Jurkat, Clone E6-1 (cell line): ENCODE results near the gene RAD50.
A peak's percentile ranks its signal among the peaks of the same experiment; 100 is the strongest.
"Not testable (repeated sequence)": the region's sequence is repeated elsewhere in the genome, so short reads cannot be mapped to it uniquely, and the experiment has no call there.

Experiments
- DNase-seq: peaks from one replicate; pipeline ENCODE4 v3.0.0-alpha.2; 2011; ENCODE audit warnings: low read depth, low spot score
- H3K4me3 ChIP-seq: 2 replicates; pipeline ENCODE4 v1.5.1; 2011; ENCODE audit warnings: mild to moderate bottlenecking, low read length, control low read depth, moderate library complexity

Gene RAD50

GRCh38 chr5:132684922-132685720 lies 128.3 kb downstream of the RAD50 start:
- H3K4me3 ChIP-seq = no peak overlapping the region
- no peak for DNase-seq

- H3K4me3 ChIP-seq = no peak overlapping the region
- no peak for DNase-seq
These were observed 129.4 kb downstream of the RAD50 start for GRCh38 chr5:132686193-132686592.

GRCh38 chr5:132687995-132688394 lies 131.2 kb downstream of the RAD50 start:
- peak overlapping the region; percentile 9; the same call in 1 of the 2 replicates for H3K4me3 ChIP-seq
- DNase-seq = peak; percentile 99

- peak; percentile 92 for DNase-seq
- peak overlapping the region; percentile 9 for H3K4me3 ChIP-seq
These were observed 132.0 kb downstream of the RAD50 start for GRCh38 chr5:132688536-132689339.

GRCh38 chr5:132689513-132689912 lies 132.7 kb downstream of the RAD50 start:
- DNase-seq = no peak
- no peak overlapping the region for H3K4me3 ChIP-seq

- no peak overlapping the region for H3K4me3 ChIP-seq
- DNase-seq = no peak
These were observed 133.4 kb downstream of the RAD50 start for GRCh38 chr5:132690156-132690555.

- peak; percentile 62 for DNase-seq
- H3K4me3 ChIP-seq = not testable (repeated sequence)
These were observed 135.2 kb downstream of the RAD50 start for GRCh38 chr5:132691755-132692631.

GRCh38 chr5:132692632-132692967 lies 135.8 kb downstream of the RAD50 start:
- no peak for DNase-seq
- no peak overlapping the region for H3K4me3 ChIP-seq
